MCF 10A (cell line): ENCODE data around the gene CLEC9A. TPM values are rescaled to one million over a fixed set of nuclear protein-coding genes. Genes with fewer than 3 reads are reported as not detected.

ENCODE experiments used
- BruUV-seq: library from RNA; stranded (reverse); fragments of 400-500 nt; replicated peaks from 2 replicates; lab custom pipeline; 2021; lab: Mats Ljungman, UMichigan
- CTCF ChIA-PET: fragments of 300-600 bp; sonication (Branson Sonifier 250); formaldehyde crosslinking; extraction: SDS; loops from one replicate; lab custom pipeline; 2021; ENCODE audit warnings: antibody characterized with exemption, inconsistent platforms; lab: Yijun Ruan, JAX
- POLR2A ChIA-PET: fragments of 300-600, 350-650 bp; sonication (Branson Sonifier 250); formaldehyde crosslinking; extraction: SDS; loops from one replicate; lab custom pipeline; 2020; ENCODE audit warnings: antibody characterized with exemption, inconsistent platforms; lab: Yijun Ruan, JAX
- DNase-seq: peaks from one replicate; pipeline ENCODE4 v3.0.0-alpha.2; 2018; ENCODE audit not compliant: unreplicated experiment
- H3K27ac Mint-ChIP-seq: one replicate; pipeline ENCODE4 v1.8.0; 2022; ENCODE audit warnings: mild to moderate bottlenecking, low read depth, mixed read lengths; ENCODE audit not compliant: unreplicated experiment
- H3K27me3 Mint-ChIP-seq: one replicate; pipeline ENCODE4 v1.8.0; 2022; ENCODE audit warnings: mixed read lengths; ENCODE audit not compliant: insufficient read depth, unreplicated experiment
- H3K36me3 Mint-ChIP-seq: one replicate; pipeline ENCODE4 v1.8.0; 2022; ENCODE audit warnings: mild to moderate bottlenecking, moderate library complexity, mixed read lengths; ENCODE audit not compliant: insufficient read depth, unreplicated experiment
- H3K4me1 Mint-ChIP-seq: one replicate; pipeline ENCODE4 v1.8.0; 2022; ENCODE audit warnings: mixed read lengths; ENCODE audit not compliant: insufficient read depth, unreplicated experiment
- H3K4me3 Mint-ChIP-seq: one replicate; pipeline ENCODE4 v1.8.0; 2022; ENCODE audit warnings: mild to moderate bottlenecking, moderate library complexity, mixed read lengths; ENCODE audit not compliant: unreplicated experiment
- H3K9me3 Mint-ChIP-seq: one replicate; pipeline ENCODE4 v1.8.0; 2022; ENCODE audit warnings: mixed read lengths; ENCODE audit not compliant: unreplicated experiment
- CTCF ChIP-seq: fragments of 200-600 bp; IDR thresholded peaks from one replicate; pipeline ENCODE4 v1.8.0; 2022; ENCODE audit warnings: antibody characterized with exemption, mild to moderate bottlenecking; ENCODE audit not compliant: unreplicated experiment
- intact Hi-C: fragments of 100-400 bp; cut with micrococcal nuclease; formaldehyde crosslinking; loops from 2 replicates; pipeline ENCODE4 v1.14.1; 2022
- total RNA-seq: library from RNA; stranded (reverse); gene quantifications from 2 replicates; pipeline ENCODE4 v1.2.3, GENCODE V29; 2022

CLEC9A gene
- total RNA-seq, 1 experiment from 2014 or later = not detected

- Mint-ChIP-seq H3K27me3 (no peaks in the 10 kb centered on the region), H3K9me3 (no peaks in the 10 kb centered on the region), H3K27ac (no peak overlapping the region), H3K36me3 (no peaks in the 10 kb centered on the region), H3K4me1 (peaks cover 6% of the 10 kb centered on the region), H3K4me3 (no peak overlapping the region)
- no peak for DNase-seq
- no TSS peak for BruUV-seq
- intact Hi-C loops = no loop called here
- no peak for TF ChIP-seq CTCF
- POLR2A ChIA-PET = interaction anchor here (1.1 kb wide), 1 partner anchor 10 kb away, joined by 3 read pairs; no protein-coding TSS in a partner anchor
- CTCF ChIA-PET = interaction anchor here (1.0 kb wide), 1 partner anchor 324 kb away, joined by 3 read pairs; no protein-coding TSS in a partner anchor
Observed at GRCh38 chr12:10072131-10072530, 41.6 kb downstream of the CLEC9A start.

GRCh38 chr12:10073261-10073660 is 42.8 kb downstream of the CLEC9A start:
- POLR2A ChIA-PET = no interaction called here
- Mint-ChIP-seq H3K9me3 (no peaks in the 10 kb centered on the region), H3K36me3 (no peaks in the 10 kb centered on the region), H3K4me3 (no peak overlapping the region), H3K27me3 (no peaks in the 10 kb centered on the region), H3K27ac (no peak overlapping the region), H3K4me1 (peaks cover 6% of the 10 kb centered on the region)
- CTCF ChIA-PET = interaction anchor here (1.0 kb wide), 1 partner anchor 325 kb away, joined by 3 read pairs; no protein-coding TSS in a partner anchor
- no peak for DNase-seq
- TF ChIP-seq CTCF = no peak
- intact Hi-C loops = no loop called here
- BruUV-seq = no TSS peak

- intact Hi-C loops = no loop called here
- H3K4me3 Mint-ChIP-seq = no peak overlapping the region
- no peaks in the 10 kb centered on the region for H3K36me3 Mint-ChIP-seq
- no peak for TF ChIP-seq CTCF
- no peak overlapping the region for H3K27ac Mint-ChIP-seq
- H3K9me3 Mint-ChIP-seq = no peaks in the 10 kb centered on the region
- no peak for DNase-seq
- H3K4me1 Mint-ChIP-seq = no peaks in the 10 kb centered on the region
- ChIA-PET CTCF (no interaction called here), POLR2A (no interaction called here)
- H3K27me3 Mint-ChIP-seq = no peaks in the 10 kb centered on the region
- BruUV-seq = no TSS peak
Observed at GRCh38 chr12:10075451-10075850, 45.0 kb downstream of the CLEC9A start.

- no peak overlapping the region for H3K27ac Mint-ChIP-seq
- H3K4me3 Mint-ChIP-seq = no peak overlapping the region
- no peaks in the 10 kb centered on the region for H3K36me3 Mint-ChIP-seq
- CTCF ChIA-PET = interaction anchor here (0.9 kb wide), 1 partner anchor 58 kb away, joined by 5 read pairs; no protein-coding TSS in a partner anchor
- intact Hi-C loops = no loop called here
- no peaks in the 10 kb centered on the region for H3K9me3 Mint-ChIP-seq
- POLR2A ChIA-PET = interaction anchor here (0.7 to 1.4 kb wide), 2 partner anchors 10 to 15 kb away, joined by 3 read pairs; no protein-coding TSS in a partner anchor
- no peak for DNase-seq
- no TSS peak for BruUV-seq
- TF ChIP-seq CTCF = no peak
- no peaks in the 10 kb centered on the region for H3K27me3 Mint-ChIP-seq
- H3K4me1 Mint-ChIP-seq = peaks cover 6% of the 10 kb centered on the region
Observed at GRCh38 chr12:10082117-10082874, 51.8 kb downstream of the CLEC9A start.
